Measurements from ENCODE around the gene KRTAP3-2.

KRTAP3-2 gene

DNA sequence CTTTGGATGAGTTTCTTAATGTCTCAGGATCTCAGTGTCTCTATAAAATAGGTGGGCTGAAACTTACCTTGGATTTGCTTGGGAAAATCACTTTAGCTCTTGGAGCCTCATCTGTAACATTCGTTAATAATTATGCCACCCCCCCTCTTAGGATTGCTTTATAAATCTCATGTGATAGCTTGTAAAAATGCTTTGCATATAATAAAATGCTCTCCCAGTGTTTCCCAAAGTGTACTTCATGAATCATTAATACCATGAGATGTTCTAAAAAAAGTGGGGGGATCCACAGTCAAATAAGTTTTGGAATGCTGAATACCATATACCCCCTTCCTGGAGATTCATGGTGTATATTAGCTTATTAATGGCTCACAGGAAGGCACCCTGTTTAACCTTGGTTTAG, 38.1 kb downstream of the KRTAP3-2 start:
- DNase-seq, result no peak

GRCh38 chr17:40960144-40960543, 39.6 kb downstream of the KRTAP3-2 start:
- DNase-seq, result no peak

DNA sequence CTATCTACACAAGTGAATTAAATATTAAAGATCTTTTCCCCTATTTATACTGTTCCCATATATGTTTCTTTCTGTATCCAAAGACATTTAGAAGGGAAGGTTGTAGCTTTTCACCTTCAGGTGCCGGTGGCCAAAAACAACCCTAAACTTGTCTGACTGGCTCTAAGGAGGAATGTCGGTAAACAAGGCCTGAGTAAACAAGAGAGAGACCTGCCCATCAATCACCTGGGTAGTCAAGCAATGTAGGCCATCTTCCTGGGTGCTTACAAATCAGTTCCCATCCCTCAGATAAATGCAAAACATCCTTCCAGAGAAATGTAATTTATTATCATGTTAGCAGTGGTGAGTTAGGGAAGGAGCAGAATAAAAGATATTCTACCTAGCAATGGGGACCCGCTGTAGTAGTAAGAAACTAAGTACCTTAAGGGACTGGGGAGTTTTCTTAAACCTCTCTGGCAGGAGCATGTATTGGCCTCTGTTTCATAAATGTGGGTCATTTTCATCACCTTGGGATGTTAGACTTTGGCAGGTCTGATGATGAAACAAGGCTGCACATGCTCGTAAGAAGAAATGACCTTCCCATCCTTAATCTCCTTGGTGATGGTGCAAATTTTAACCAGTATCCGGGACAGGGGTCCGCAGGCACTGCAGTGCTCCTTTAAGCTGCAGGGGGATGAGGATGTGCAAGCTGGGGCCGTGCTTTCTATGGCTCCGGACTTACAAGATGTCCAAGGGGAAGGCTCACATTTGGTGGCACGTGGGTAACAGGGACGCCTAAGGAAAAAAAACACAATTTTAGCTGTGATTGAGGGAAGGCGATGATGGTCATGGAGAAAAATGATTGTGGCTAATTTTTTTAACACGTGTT, 41.4 kb downstream of the KRTAP3-2 start:
- no peak for DNase-seq

DNA sequence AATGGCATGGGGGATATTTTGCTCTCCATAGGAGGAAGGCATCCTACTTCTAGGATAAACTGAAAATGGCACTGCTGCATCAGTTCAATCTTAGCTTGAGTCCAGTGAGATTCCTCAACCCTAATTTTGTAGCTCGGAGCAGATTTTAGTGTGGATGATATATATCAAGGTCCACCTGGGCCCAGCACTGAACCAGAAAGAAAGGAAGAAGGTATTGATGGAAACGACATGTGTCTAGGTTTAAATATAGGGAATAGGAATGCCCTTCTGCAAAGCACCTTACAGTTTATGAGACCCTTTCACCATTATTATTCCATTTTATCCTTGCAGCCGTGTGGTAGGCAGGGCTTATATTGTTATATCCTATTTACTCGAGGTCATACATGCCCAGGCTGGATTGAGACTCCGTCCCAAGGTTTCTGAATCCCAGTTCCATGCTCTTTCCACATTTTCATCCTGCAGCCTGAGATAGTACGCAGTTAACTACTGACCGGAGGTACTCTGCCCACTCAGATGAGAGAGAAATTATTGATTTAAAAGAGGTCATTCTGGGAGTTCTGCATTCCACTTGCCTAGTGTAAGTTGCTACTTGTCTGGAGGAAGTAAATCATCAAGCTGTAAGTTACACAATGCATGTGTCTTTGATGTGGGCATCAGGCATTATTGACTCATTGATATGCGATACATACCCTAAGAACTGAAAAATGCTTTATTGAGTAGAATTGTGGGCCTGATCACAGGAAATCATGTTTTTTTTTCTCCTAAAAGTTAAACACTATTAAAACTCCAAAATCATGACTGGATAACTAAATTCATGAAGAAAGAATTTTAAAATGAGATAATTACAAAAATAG, 43.1 kb downstream of the KRTAP3-2 start:
- peak; percentile 72 for DNase-seq

- peak; percentile 90 for DNase-seq
Observed at GRCh38 chr17:40953881-40954280, 45.8 kb downstream of the KRTAP3-2 start.

GRCh38 chr17:40952661-40953060, 47.0 kb downstream of the KRTAP3-2 start:
- peak; percentile 92 for DNase-seq

- no peak for DNase-seq
Observed at GRCh38 chr17:40952154-40952553, 47.6 kb downstream of the KRTAP3-2 start.

DNA sequence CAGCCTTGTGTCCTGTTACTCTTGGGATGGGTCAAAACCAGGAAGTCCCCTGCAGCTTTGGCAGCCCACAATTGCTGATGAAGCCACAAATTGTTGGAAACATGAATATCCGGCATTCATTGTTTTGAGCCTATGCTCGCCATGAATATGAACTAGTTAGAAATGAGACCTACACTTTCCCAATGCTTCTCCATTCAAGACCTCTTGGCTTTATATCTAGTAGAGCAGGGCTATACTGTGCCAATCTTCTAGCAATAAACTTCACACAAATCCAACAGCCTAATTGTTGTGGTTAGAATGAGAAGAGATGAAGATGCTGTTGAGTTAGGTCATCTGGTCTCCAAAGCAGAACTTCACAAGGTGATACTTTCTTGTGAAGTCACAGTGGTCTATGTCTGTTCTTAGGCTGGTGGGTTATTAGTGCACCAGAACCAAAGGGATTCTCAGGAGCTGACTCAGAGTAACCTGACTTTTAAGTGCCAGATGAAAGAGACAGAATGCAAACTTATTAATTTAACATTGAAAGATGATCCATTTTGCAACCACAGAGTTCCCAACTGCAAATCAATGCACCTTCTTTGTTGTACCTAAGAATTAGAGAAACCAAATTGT, 48.6 kb downstream of the KRTAP3-2 start:
- DNase-seq, result no peak

- DNase-seq, result no peak
Observed at GRCh38 chr17:40950176-40950575, 49.5 kb downstream of the KRTAP3-2 start.

GRCh38 chr17:40949418-40949817, 50.3 kb downstream of the KRTAP3-2 start:
- no peak for DNase-seq
